A673 (cell line): ENCODE data around the gene RBBP9. TPM values are rescaled to one million over a fixed set of nuclear protein-coding genes. Genes with fewer than 3 reads are reported as not detected.

Source experiments
- BruUV-seq: library from RNA; stranded (reverse); fragments of 400-500 nt; replicated peaks from 2 replicates; lab custom pipeline; 2021; lab: Mats Ljungman, UMichigan
- CTCF ChIA-PET: fragments of 300-600 bp; sonication (Branson Sonifier 250); formaldehyde crosslinking; loops from one replicate; lab custom pipeline; 2022; ENCODE audit warnings: antibody characterized with exemption; lab: Charles Lee
- POLR2A ChIA-PET: fragments of 300-600 bp; sonication (Branson Sonifier 250); formaldehyde crosslinking; loops from one replicate; lab custom pipeline; 2022; ENCODE audit warnings: antibody characterized with exemption; ENCODE audit not compliant: low non-redundant PET; lab: Charles Lee
- DNase-seq: peaks from one replicate; pipeline ENCODE4 v3.0.0-alpha.2; 2015; ENCODE audit warnings: low spot score
- H3K27ac ChIP-seq: fragments of 200-600 bp; sonication (generic); 2 replicates; pipeline ENCODE4 v1.5.1; 2016; ENCODE audit warnings: mixed run types, low read depth, mild to moderate bottlenecking, mixed read lengths, antibody characterized with exemption, low read length; ENCODE audit not compliant: poor library complexity, severe bottlenecking
- H3K27me3 ChIP-seq: fragments of 200-600 bp; sonication (generic); replicated peaks from 2 replicates; pipeline ENCODE4 v1.6.1; 2017; ENCODE audit warnings: mixed run types, low read depth, mild to moderate bottlenecking, mixed read lengths, antibody characterized with exemption, low read length; ENCODE audit not compliant: insufficient read depth, poor library complexity
- H3K36me3 ChIP-seq: fragments of 200-600 bp; sonication (generic); 2 replicates; pipeline ENCODE4 v1.6.1; 2016; ENCODE audit warnings: mixed run types, mild to moderate bottlenecking, mixed read lengths, antibody characterized with exemption, low read length; ENCODE audit not compliant: insufficient read depth, poor library complexity, severe bottlenecking
- H3K4me1 ChIP-seq: fragments of 200-600 bp; sonication (generic); 2 replicates; pipeline ENCODE4 v1.6.1; 2017; ENCODE audit warnings: mixed run types, mild to moderate bottlenecking, mixed read lengths, antibody characterized with exemption, low read length; ENCODE audit not compliant: insufficient read depth, poor library complexity, severe bottlenecking
- H3K4me3 ChIP-seq: fragments of 200-600 bp; sonication (generic); 2 replicates; pipeline ENCODE4 v1.5.1; 2016; ENCODE audit warnings: low read depth, mixed run types, mild to moderate bottlenecking, mixed read lengths, low read length; ENCODE audit not compliant: poor library complexity, severe bottlenecking
- H3K9me3 ChIP-seq: fragments of 200-600 bp; sonication (generic); 2 replicates; pipeline ENCODE4 v1.6.1; 2016; ENCODE audit warnings: mixed run types, low read depth, mild to moderate bottlenecking, mixed read lengths, antibody characterized with exemption, low read length; ENCODE audit not compliant: poor library complexity, severe bottlenecking
- CTCF ChIP-seq: fragments of 300-800, 200-600 bp; sonication (generic); conservative IDR thresholded peaks from 2 replicates; pipeline ENCODE4 v1.5.1; 2017; ENCODE audit warnings: low read depth, mild to moderate bottlenecking, antibody characterized with exemption, low read length, moderate library complexity, mixed read lengths
- EZH2 ChIP-seq: fragments of 200-600 bp; sonication (generic); IDR thresholded peaks from 2 replicates; pipeline ENCODE4 v1.6.1; 2017; ENCODE audit warnings: borderline replicate concordance, low read depth, mild to moderate bottlenecking, mixed read lengths, antibody characterized with exemption, low read length; ENCODE audit not compliant: poor library complexity, severe bottlenecking
- intact Hi-C: fragments of 100-400 bp; cut with micrococcal nuclease; formaldehyde crosslinking; loops from one replicate; pipeline ENCODE4 v1.10.0; 2022; ENCODE audit not compliant: unreplicated experiment
- total RNA-seq: library from RNA; stranded (reverse); gene quantifications from 2 replicates; pipeline ENCODE4 v1.2.3, GENCODE V29; 2021

RBBP9 gene
- total RNA-seq, 1 experiment from 2014 or later = 20.1 TPM

DNA sequence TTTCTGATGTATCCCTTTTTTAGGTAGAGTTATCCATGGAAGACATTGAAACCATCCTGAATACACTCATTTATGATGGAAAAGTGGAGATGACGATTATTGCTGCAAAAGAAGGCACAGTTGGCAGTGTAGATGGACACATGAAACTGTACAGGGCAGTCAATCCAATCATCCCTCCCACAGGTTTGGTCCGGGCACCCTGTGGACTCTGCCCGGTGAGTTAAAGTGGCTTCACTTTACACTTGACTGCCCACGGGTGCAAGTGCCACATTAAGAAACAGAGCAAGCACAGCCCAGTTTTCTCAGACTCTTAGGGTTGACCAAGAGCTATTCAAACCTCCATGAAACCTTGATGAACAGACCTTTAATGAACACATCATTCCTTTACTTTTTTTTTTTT lies 15.4 kb downstream of the RBBP9 start:
- intact Hi-C loops = no loop called here
- POLR2A ChIA-PET = no interaction called here
- no peaks in the 10 kb centered on the region for H3K27me3 ChIP-seq

DNA sequence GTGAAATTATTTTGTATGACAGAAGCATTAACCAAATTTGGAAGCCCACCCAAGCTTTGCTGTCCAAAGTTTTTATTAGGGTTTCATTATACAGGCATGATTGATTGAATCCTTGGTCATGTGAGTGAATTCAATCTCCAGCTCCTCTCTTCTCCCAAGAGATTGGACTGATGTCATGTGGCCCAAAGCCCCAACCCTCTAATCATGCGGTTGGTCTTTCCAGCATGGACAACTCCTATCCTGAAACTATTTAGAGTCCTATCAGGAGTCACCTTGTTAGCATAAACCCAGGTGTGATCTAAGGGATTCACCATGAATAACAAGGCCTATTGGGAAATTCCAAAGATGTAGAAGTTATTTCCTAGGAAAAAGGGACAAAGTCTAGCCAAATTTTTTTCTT lies 19.2 kb downstream of the RBBP9 start:
- Histone ChIP-seq H3K36me3 (peaks cover 52% of the 10 kb centered on the region), H3K27me3 (no peaks in the 10 kb centered on the region), H3K4me3 (no peak overlapping the region), H3K9me3 (no peaks in the 10 kb centered on the region), H3K4me1 (no peaks in the 10 kb centered on the region), H3K27ac (no peak overlapping the region)
- DNase-seq = no peak
- CTCF ChIA-PET = no interaction called here
- BruUV-seq = no TSS peak
- TF ChIP-seq CTCF (no peak), EZH2 (no peak)
- intact Hi-C loops = no loop called here
- POLR2A ChIA-PET = interaction anchor here (0.5 kb wide), 1 partner anchor 31 kb away, joined by 5 read pairs; no protein-coding TSS in a partner anchor

More for the DNA sequence above, 15.4 kb downstream of the RBBP9 start:
- H3K27ac ChIP-seq = no peak overlapping the region
- CTCF ChIA-PET = no interaction called here
- BruUV-seq = no TSS peak
- no peak for DNase-seq
- no peaks in the 10 kb centered on the region for H3K4me1 ChIP-seq
- peaks cover 44% of the 10 kb centered on the region for H3K36me3 ChIP-seq
- H3K4me3 ChIP-seq = no peak overlapping the region
- H3K9me3 ChIP-seq = no peaks in the 10 kb centered on the region
- TF ChIP-seq EZH2 (no peak), CTCF (no peak)

DNA sequence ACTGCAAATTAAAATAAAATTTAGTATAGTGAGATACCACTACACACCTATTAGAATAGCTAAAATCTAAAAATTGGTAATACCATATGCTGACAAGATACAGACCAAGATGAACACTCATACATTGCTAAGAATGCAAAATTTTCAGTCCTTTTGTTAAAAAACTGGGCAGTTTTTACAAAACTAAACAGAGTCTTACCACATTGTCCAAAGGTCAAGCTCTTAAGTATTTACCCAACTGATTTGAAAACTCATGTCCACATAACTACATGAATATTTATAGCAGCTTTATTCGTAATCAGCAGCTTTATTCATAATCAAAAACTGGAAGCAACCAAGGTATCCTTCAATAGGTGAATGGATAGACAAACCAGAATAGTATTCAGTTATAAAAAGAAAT lies 19.8 kb downstream of the RBBP9 start:
- POLR2A ChIA-PET = no interaction called here
- H3K36me3 ChIP-seq = peaks cover 47% of the 10 kb centered on the region
- no peaks in the 10 kb centered on the region for H3K27me3 ChIP-seq
- no peaks in the 10 kb centered on the region for H3K9me3 ChIP-seq
- CTCF ChIA-PET = no interaction called here
- no peak overlapping the region for H3K27ac ChIP-seq
- no peak overlapping the region for H3K4me3 ChIP-seq
- no TSS peak for BruUV-seq
- no peaks in the 10 kb centered on the region for H3K4me1 ChIP-seq
- no peak for DNase-seq
- TF ChIP-seq CTCF = no peak
- TF ChIP-seq EZH2 = no peak
- intact Hi-C loops = no loop called here
